ENCODE measurements around the gene IFNGR1.

The IFNGR1 gene

DNA sequence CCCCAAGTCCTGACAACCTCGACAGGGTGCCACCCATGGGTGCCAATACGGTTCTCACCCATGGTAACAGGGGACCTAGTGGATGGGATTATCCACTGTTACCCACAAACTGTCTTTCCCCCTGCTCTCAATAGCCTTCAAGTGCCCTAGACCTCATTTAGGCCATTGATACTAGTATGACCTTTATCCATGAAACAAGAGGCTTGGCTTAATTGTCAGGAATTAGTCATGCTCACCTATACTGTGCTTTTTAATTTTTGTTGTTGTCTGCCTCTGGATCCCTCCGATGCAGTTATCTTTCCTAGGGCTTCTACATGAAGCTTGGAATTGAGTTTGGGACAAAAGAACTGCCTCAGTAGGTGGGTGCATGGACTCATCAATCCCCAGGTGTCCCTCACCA lies 33.9 kb downstream of the IFNGR1 start:
- no peak for TF ChIP-seq CTCF (IDR thresholded peaks at IDR 0.05; ENCODE audit: extremely low read depth, insufficient read depth, missing control alignments)

DNA sequence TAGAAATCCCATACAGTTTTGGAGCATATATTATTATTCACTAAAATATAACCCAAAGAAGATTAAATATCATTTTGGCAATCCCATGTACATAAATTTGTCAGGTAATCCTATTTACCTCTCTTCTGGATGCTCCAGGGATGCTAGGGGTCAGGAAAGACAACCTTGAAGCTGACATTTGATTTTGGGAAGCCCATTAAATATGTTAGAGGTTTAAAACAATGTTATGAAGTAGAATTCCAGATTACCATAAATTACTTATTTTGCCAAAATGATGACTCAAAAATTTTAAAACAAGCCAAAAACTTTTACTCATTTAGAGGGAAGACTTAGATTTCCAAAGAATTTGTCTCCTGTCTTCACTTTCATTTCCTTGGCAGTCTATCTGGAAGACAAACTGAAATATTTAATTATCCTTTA lies 36.5 kb downstream of the IFNGR1 start:
- no peak for TF ChIP-seq CTCF (IDR thresholded peaks at IDR 0.05; ENCODE audit: extremely low read depth, insufficient read depth, missing control alignments)
- DNase-seq (ENCODE audit: low spot score), result no peak
- in situ Hi-C loops (cut with MboI; ENCODE audit: low pct_unique_long_range_greater_than_20kb, low sequenced_read_pairs, unreplicated experiment), result no loop called here

More for the DNA sequence above, 33.9 kb downstream of the IFNGR1 start:
- DNase-seq (ENCODE audit: low spot score), result no peak
- in situ Hi-C loops (cut with MboI; ENCODE audit: low pct_unique_long_range_greater_than_20kb, low sequenced_read_pairs, unreplicated experiment), result no loop called here

- no peak for TF ChIP-seq CTCF (IDR thresholded peaks at IDR 0.05; ENCODE audit: extremely low read depth, insufficient read depth, missing control alignments)
- DNase-seq (ENCODE audit: low spot score), result no peak
- in situ Hi-C loops (cut with MboI; ENCODE audit: low pct_unique_long_range_greater_than_20kb, low sequenced_read_pairs, unreplicated experiment), result no loop called here
Measured at GRCh38 chr6:137181891-137182653, 37.1 kb downstream of the IFNGR1 start.

GRCh38 chr6:137177611-137178010 lies 41.6 kb downstream of the IFNGR1 start:
- DNase-seq (ENCODE audit: low spot score), result no peak
- in situ Hi-C loops (cut with MboI; ENCODE audit: low pct_unique_long_range_greater_than_20kb, low sequenced_read_pairs, unreplicated experiment), result no loop called here
- TF ChIP-seq CTCF (IDR thresholded peaks at IDR 0.05; ENCODE audit: extremely low read depth, insufficient read depth, missing control alignments), result no peak

GRCh38 chr6:137176729-137177128 lies 42.5 kb downstream of the IFNGR1 start:
- in situ Hi-C loops (cut with MboI; ENCODE audit: low pct_unique_long_range_greater_than_20kb, low sequenced_read_pairs, unreplicated experiment), result no loop called here
- no peak for DNase-seq (ENCODE audit: low spot score)
- no peak for TF ChIP-seq CTCF (IDR thresholded peaks at IDR 0.05; ENCODE audit: extremely low read depth, insufficient read depth, missing control alignments)

GRCh38 chr6:137175868-137176245 lies 43.3 kb downstream of the IFNGR1 start:
- TF ChIP-seq CTCF (IDR thresholded peaks at IDR 0.05; ENCODE audit: extremely low read depth, insufficient read depth, missing control alignments), result no peak
- in situ Hi-C loops (cut with MboI; ENCODE audit: low pct_unique_long_range_greater_than_20kb, low sequenced_read_pairs, unreplicated experiment), result no loop called here
- no peak for DNase-seq (ENCODE audit: low spot score)
